Gastroesophageal sphincter (tissue), 4 donors: ENCODE measurements around the gene ITIH5. TPM values are rescaled to one million over a fixed set of nuclear protein-coding genes. Genes with fewer than 3 reads are reported as not detected.
"Not testable (repeated sequence)": the region's sequence is repeated elsewhere in the genome, so short reads cannot be mapped to it uniquely, and the experiment has no call there.

Experiments
- ATAC-seq: fragments of 150-250 bp; one replicate; pipeline ENCODE4 v1.9.1; 2016; ENCODE audit warnings: mild to moderate bottlenecking, moderate library complexity
- H3K27ac ChIP-seq, 4 donors: fragments of 200-600 bp; sonication (generic) in 3 of 4; 1 replicate in 3 of 4; 2 replicates in 1 of 4; pipeline ENCODE4 v1.5.1; 2016 to 2019
- H3K27me3 ChIP-seq: fragments of 200-600 bp; sonication (generic); one replicate; pipeline ENCODE4 v1.5.1; 2019
- H3K36me3 ChIP-seq, 2 donors: fragments of 200-600 bp; sonication (generic); one replicate each; pipeline ENCODE4 v1.5.1; 2019; ENCODE audit warnings: control low read depth in 1 of 2
- H3K4me1 ChIP-seq, 3 donors: fragments of 200-600 bp; sonication (generic); 1 replicate in 2 of 3; 2 replicates in 1 of 3; pipeline ENCODE4 v1.5.1; 2016 to 2019; ENCODE audit warnings: control low read depth in 2 of 3
- H3K4me3 ChIP-seq, 2 donors: fragments of 200-600 bp; sonication (generic); one replicate each; pipeline ENCODE4 v1.5.1; 2019; ENCODE audit warnings: mild to moderate bottlenecking in 1 of 2, moderate library complexity in 1 of 2
- H3K9me3 ChIP-seq, 3 donors: fragments of 200-600 bp; sonication (generic); one replicate each; pipeline ENCODE4 v1.5.1; 2017 to 2019; ENCODE audit warnings: control low read depth in 2 of 3
- CTCF ChIP-seq, 4 experiments: fragments of 200-600 bp in 2 of 4; fragments of 450-650 bp in 2 of 4; sonication (generic) in 1 of 4; IDR thresholded peaks; one replicate each; pipeline ENCODE4 v1.5.1; 2017 to 2019; ENCODE audit warnings: antibody characterized with exemption in 4 of 4, mild to moderate bottlenecking in 2 of 4, moderate library complexity in 2 of 4
- EP300 ChIP-seq: sonication (generic); formaldehyde crosslinking; IDR thresholded peaks from one replicate; pipeline ENCODE4 v1.6.1; 2017; ENCODE audit warnings: antibody characterized with exemption, mild to moderate bottlenecking
- POLR2A ChIP-seq, 2 donors: fragments of 450-650 bp; IDR thresholded peaks; one replicate each; pipeline ENCODE4 v1.6.1; 2017; ENCODE audit warnings: antibody characterized with exemption in 2 of 2, mild to moderate bottlenecking in 2 of 2, moderate library complexity in 1 of 2
- POLR2AphosphoS5 ChIP-seq: sonication (generic); formaldehyde crosslinking; IDR thresholded peaks from one replicate; pipeline ENCODE4 v1.6.1; 2017; ENCODE audit warnings: antibody characterized with exemption
- WGBS, 2 donors: methylation state at CpG; one replicate each; pipeline ENCODE4 v1.1.5; 2018; ENCODE audit warnings: low coverage in 1 of 2; 5-methylcytosine and 5-hydroxymethylcytosine counted together
- total RNA-seq, 4 donors: library from RNA; depleted of rRNA; stranded (reverse); fragments of >200 nt; gene quantifications; one replicate each; pipeline ENCODE4 v1.1.0, GENCODE V29; 2016

The ITIH5 gene
- total RNA-seq, 4 donors from 2014 or later: 36.4 to 96.0 (median 52.9) TPM

DNA sequence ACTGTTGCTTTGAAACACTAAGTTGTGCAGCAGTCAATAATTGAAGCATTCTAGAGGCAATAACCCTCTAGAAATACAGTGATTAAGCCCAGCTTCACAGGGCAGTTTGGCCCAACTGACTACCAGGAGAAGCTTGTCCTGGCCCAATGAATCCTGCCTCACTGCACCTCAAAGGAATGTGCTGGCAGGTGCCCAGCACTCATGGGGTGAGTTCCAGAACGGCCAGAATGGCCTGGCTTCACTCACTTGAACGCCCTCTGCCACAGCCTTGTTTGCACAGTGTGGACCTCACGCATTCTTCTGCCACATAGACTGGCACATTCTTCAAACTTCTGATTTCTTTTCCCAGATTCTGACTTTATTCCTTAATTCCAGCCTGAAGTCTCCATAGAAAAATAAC, 29.8 kb upstream of the ITIH5 start:
- Histone ChIP-seq H3K27ac (peak overlapping the region in 1 of 4 donors; percentile 37), H3K9me3 (peaks cover 0 to 16% (median 0%) of the 10 kb centered on the region in 3 donors), H3K27me3 (peaks cover 9% of the 10 kb centered on the region), H3K4me3 (no peak overlapping the region), H3K36me3 (no peaks in the 10 kb centered on the region), H3K4me1 (peaks cover 0 to 13% (median 0%) of the 10 kb centered on the region in 3 donors)
- ATAC-seq: peak; percentile 83
- WGBS, 2 donors: 53% methylated on average over 2 of the region's 3 CpGs; no CpG with 5 or more reads in 1 of the 2 donors
- TF ChIP-seq POLR2AphosphoS5 (peak; percentile 57), CTCF (IDR thresholded peaks at IDR 0.05) (no peak)

- not testable (repeated sequence) for H3K4me3 ChIP-seq, ATAC-seq, H3K36me3 ChIP-seq, H3K27ac ChIP-seq, H3K27me3 ChIP-seq
- Histone ChIP-seq H3K9me3 (peaks cover 0 to 16% (median 0%) of the 10 kb centered on the region in 3 donors), H3K4me1 (peaks cover 0 to 13% (median 0%) of the 10 kb centered on the region in 3 donors)
These were observed 26.4 kb upstream of the ITIH5 start for GRCh38 chr10:7693194-7693593.

GRCh38 chr10:7692368-7692767, 25.6 kb upstream of the ITIH5 start:
- H3K9me3 ChIP-seq: peaks cover 0 to 16% (median 0%) of the 10 kb centered on the region in 3 donors
- H3K4me3 ChIP-seq, H3K36me3 ChIP-seq, H3K27me3 ChIP-seq, ATAC-seq, H3K27ac ChIP-seq: not testable (repeated sequence)
- H3K4me1 ChIP-seq: peaks cover 0 to 10% (median 0%) of the 10 kb centered on the region in 3 donors

DNA sequence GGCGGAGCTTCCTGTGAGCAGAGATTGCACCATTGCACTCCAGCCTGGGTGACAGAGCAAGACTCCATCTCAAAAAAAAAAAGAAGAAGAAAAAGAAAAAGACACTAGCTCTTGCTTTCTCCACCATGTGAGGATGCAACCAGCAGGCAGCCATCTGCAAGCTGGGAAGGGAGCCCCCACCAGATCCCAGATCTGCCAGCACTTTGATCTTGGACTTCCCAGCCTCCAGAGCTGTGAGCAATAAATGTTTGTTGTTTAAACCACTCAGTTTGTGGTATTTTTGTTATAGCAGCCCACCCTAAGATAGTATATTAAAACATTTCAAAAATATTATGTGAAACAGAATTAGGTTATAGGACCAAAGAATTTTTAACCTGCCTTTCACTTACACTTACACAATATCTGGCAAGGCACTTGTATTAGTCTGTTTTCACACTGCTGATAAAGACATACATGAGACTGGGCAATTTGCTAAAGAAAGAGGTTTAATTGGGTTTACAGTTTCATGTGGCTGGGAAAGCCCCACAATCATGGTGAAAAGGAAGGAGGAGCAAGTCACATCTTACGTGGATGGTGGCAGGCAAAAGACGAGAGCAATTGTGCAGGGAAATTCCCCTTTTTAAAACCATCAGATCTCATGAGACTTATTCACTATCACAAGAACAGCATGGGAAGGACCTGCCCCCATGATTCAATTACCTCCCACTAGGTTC, 24.3 kb upstream of the ITIH5 start:
- not testable (repeated sequence) for H3K36me3 ChIP-seq, H3K27ac ChIP-seq, H3K27me3 ChIP-seq, H3K4me1 ChIP-seq, H3K4me3 ChIP-seq, ATAC-seq
- WGBS, 2 donors: 74 to 79% methylated on average over 2 of the region's 3 CpGs
- peaks cover 0 to 16% (median 0%) of the 10 kb centered on the region in 3 donors for H3K9me3 ChIP-seq

GRCh38 chr10:7689591-7689990, 22.8 kb upstream of the ITIH5 start:
- Histone ChIP-seq H3K9me3 (peaks cover 0 to 16% (median 0%) of the 10 kb centered on the region in 3 donors), H3K4me3 (no peak overlapping the region), H3K27me3 (no peaks in the 10 kb centered on the region), H3K4me1 (peaks cover 0 to 6% (median 0%) of the 10 kb centered on the region in 3 donors), H3K36me3 (no peaks in the 10 kb centered on the region), H3K27ac (no peak overlapping the region)
- no peak for ATAC-seq
- TF ChIP-seq EP300: no peak

DNA sequence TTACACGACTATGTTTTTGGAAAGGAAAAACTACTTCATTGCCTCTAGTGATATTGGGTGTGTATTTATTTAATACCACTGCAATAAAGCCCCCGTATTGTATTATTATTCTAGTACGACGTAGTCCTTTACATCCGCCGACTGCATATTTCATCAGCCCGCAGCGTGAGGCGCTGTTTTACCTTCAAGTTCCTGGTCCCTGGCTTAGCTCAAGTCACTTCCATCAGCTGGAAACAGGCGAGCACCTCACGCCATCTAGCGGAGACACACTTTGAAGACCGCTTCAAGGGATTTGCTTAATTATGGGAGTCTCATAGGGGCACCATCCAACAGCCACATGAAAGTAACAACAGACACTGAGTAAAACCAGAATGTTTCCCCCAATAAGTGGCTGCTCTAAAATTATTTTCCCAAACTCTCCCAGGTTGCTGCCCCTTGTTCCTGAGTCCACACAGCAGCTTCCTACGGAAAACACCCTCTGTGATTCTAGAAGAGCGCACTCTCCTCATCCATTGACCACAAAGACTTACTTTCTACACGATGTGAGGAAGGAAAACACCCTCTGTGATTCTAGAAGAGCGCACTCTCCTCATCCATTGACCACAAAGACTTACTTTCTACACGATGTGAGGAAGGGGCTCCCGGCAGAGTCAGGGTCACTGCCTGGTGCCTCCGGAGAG, 20.6 kb upstream of the ITIH5 start:
- H3K4me3 ChIP-seq: no peak overlapping the region
- peak; percentile 83 for ATAC-seq
- peaks cover 0 to 8% (median 0%) of the 10 kb centered on the region in 3 donors for H3K9me3 ChIP-seq
- no peaks in the 10 kb centered on the region for H3K27me3 ChIP-seq
- H3K36me3 ChIP-seq: no peaks in the 10 kb centered on the region
- H3K27ac ChIP-seq: no peak overlapping the region
- TF ChIP-seq EP300 (no peak), POLR2AphosphoS5 (peak; percentile 68), POLR2A (IDR thresholded peaks at IDR 0.05) (no peak), CTCF (IDR thresholded peaks at IDR 0.05) (peak; percentile 94 to 97 (median 95))
- peaks cover 0 to 6% (median 0%) of the 10 kb centered on the region in 3 donors for H3K4me1 ChIP-seq
- WGBS, 2 donors: 22% methylated on average over 11 to 19 of the region's 20 CpGs
